GM23338 (cell line): ENCODE results near the gene EBNA1BP2. TPM values are rescaled to one million over a fixed set of nuclear protein-coding genes. Genes with fewer than 3 reads are reported as not detected.

Source experiments
- ATAC-seq: fragments of 200-7000 bp; cut with Tn5 transposase; 3 replicates; pipeline ENCODE4 v1.9.1; 2020
- DNase-seq: peaks from one replicate; pipeline ENCODE4 v3.0.0-alpha.2; 2015; ENCODE audit warnings: low spot score
- H2AFZ ChIP-seq: fragments of 200-600 bp; sonication (generic); 2 replicates; pipeline ENCODE4 v1.8.0; 2016; ENCODE audit warnings: antibody characterized with exemption, mild to moderate bottlenecking, moderate library complexity
- H3F3A ChIP-seq: fragments of 200-600 bp; sonication (generic); replicated peaks from 2 replicates; pipeline ENCODE4 v1.8.0; 2017; ENCODE audit warnings: antibody characterized with exemption, mixed run types, low read depth
- H3K27ac ChIP-seq: fragments of 200-600 bp; sonication (generic); 2 replicates; pipeline ENCODE4 v1.6.1; 2016; ENCODE audit warnings: low read depth
- H3K27me3 ChIP-seq: fragments of 200-600 bp; sonication (generic); 2 replicates; pipeline ENCODE4 v1.8.0; 2016; ENCODE audit warnings: mild to moderate bottlenecking, mixed run types, moderate library complexity; ENCODE audit not compliant: insufficient read depth
- H3K36me3 ChIP-seq: fragments of 200-600 bp; sonication (generic); 2 replicates; pipeline ENCODE4 v1.8.0; 2016; ENCODE audit warnings: mild to moderate bottlenecking; ENCODE audit not compliant: insufficient read depth
- H3K4me1 ChIP-seq: fragments of 200-600 bp; sonication (generic); 2 replicates; pipeline ENCODE4 v1.8.0; 2016; ENCODE audit warnings: mild to moderate bottlenecking, moderate library complexity; ENCODE audit not compliant: insufficient read depth
- H3K4me2 ChIP-seq: fragments of 200-600 bp; sonication (generic); 2 replicates; pipeline ENCODE4 v1.7.1; 2017; ENCODE audit warnings: mixed run types
- H3K4me3 ChIP-seq: fragments of 200-600 bp; sonication (generic); 2 replicates; pipeline ENCODE4 v1.6.1; 2016; ENCODE audit warnings: mixed run types
- H3K79me2 ChIP-seq: fragments of 200-600 bp; sonication (generic); replicated peaks from 2 replicates; pipeline ENCODE4 v1.8.0; 2017; ENCODE audit warnings: mild to moderate bottlenecking; ENCODE audit not compliant: insufficient read depth
- H3K9me2 ChIP-seq: fragments of 200-600 bp; sonication (generic); 2 replicates; pipeline ENCODE4 v1.8.0; 2017; ENCODE audit not compliant: insufficient read depth
- H4K20me1 ChIP-seq: fragments of 200-600 bp; sonication (generic); replicated peaks from 2 replicates; pipeline ENCODE4 v1.8.0; 2017; ENCODE audit warnings: mild to moderate bottlenecking; ENCODE audit not compliant: insufficient read depth
- H3K27ac Mint-ChIP-seq: 2 replicates; pipeline ENCODE4 v1.8.0; 2020; ENCODE audit warnings: inconsistent platforms, mild to moderate bottlenecking, moderate library complexity, mixed read lengths
- H3K27me3 Mint-ChIP-seq: 3 replicates; pipeline ENCODE4 v1.8.0; 2022; ENCODE audit warnings: low read depth, mild to moderate bottlenecking, moderate library complexity, mixed read lengths, inconsistent platforms; ENCODE audit not compliant: insufficient read depth, poor library complexity
- H3K36me3 Mint-ChIP-seq: 3 replicates; pipeline ENCODE4 v1.8.0; 2021; ENCODE audit warnings: low read depth, mild to moderate bottlenecking, inconsistent platforms, moderate library complexity, mixed read lengths
- H3K4me1 Mint-ChIP-seq: 3 replicates; pipeline ENCODE4 v1.8.0; 2020; ENCODE audit warnings: mild to moderate bottlenecking, inconsistent platforms, mixed read lengths
- H3K4me3 Mint-ChIP-seq: 3 replicates; pipeline ENCODE4 v1.8.0; 2021; ENCODE audit warnings: moderate library complexity, mild to moderate bottlenecking, inconsistent platforms, mixed read lengths
- H3K9me3 Mint-ChIP-seq: 3 replicates; pipeline ENCODE4 v1.8.0; 2020; ENCODE audit warnings: moderate library complexity, mild to moderate bottlenecking, inconsistent platforms, mixed read lengths
- CREB1 ChIP-seq: fragments of 250-450 bp; sonication (Bioruptor Pico); IDR thresholded peaks from 2 replicates; pipeline ENCODE4 v1.5.0; 2020; ENCODE audit warnings: low read depth, mild to moderate bottlenecking, moderate library complexity
- CTCF ChIP-seq, 2 experiments: fragments of 200-600 bp in 1 of 2; sonication (generic) in 1 of 2; conservative IDR thresholded peaks; 2 replicates each; pipeline versions ENCODE4 v1.5.1 to v1.6.1; 2016 to 2017; ENCODE audit warnings: antibody characterized with exemption in 2 of 2, low read depth in 2 of 2, mild to moderate bottlenecking in 2 of 2, moderate library complexity in 1 of 2
- EZH2 ChIP-seq: fragments of 200-600 bp; sonication (generic); IDR thresholded peaks from one replicate; pipeline ENCODE4 v1.8.0; 2017; ENCODE audit warnings: antibody characterized with exemption, mild to moderate bottlenecking, low read depth; ENCODE audit not compliant: unreplicated experiment
- EZH2phosphoT487 ChIP-seq: fragments of 200-600 bp; sonication (generic); IDR thresholded peaks from one replicate; pipeline ENCODE4 v1.8.1; 2018; ENCODE audit warnings: antibody characterized with exemption; ENCODE audit not compliant: unreplicated experiment
- NANOG ChIP-seq: IDR thresholded peaks from 2 replicates; pipeline ENCODE4 v1.6.1; 2016; ENCODE audit warnings: antibody characterized with exemption, borderline replicate concordance
- POLR2AphosphoS5 ChIP-seq: IDR thresholded peaks from 2 replicates; pipeline ENCODE4 v1.6.1; 2016; ENCODE audit warnings: antibody characterized with exemption, low read depth
- ZNF331 ChIP-seq: fragments of 250-450 bp; sonication (Bioruptor Pico); IDR thresholded peaks from 2 replicates; pipeline ENCODE4 v1.5.0; 2020; ENCODE audit warnings: low read depth, mild to moderate bottlenecking, moderate library complexity
- ZNF462 ChIP-seq: fragments of 250-450 bp; sonication (Bioruptor Pico); IDR thresholded peaks from 2 replicates; pipeline ENCODE4 v1.5.0; 2020; ENCODE audit warnings: mild to moderate bottlenecking, moderate library complexity
- polyA plus RNA-seq: library from polyadenylated mRNA; unstranded; fragments of >200 nt; fragmentation: Nextera tagmentation; extraction: Ambion mirVana; gene quantifications from 2 replicates; pipeline ENCODE4 v1.2.1, GENCODE V29; 2016
- total RNA-seq: library from RNA; depleted of rRNA; stranded (reverse); fragments of >200 nt; shearing (Covaris generic); gene quantifications from 2 replicates; pipeline ENCODE4 v1.2.3, GENCODE V29; 2014

The EBNA1BP2 gene
- total and polyA plus RNA-seq, 2 experiments from 2014 or later: 130 to 249 TPM

GRCh38 chr1:43188106-43188505, 16.0 kb upstream of the EBNA1BP2 start (continued):
- TF ChIP-seq EZH2phosphoT487 (no peak), ZNF462 (CRISPR knock-in tag) (no peak), POLR2AphosphoS5 (no peak), CREB1 (CRISPR knock-in tag) (no peak), ZNF331 (no peak), EZH2 (no peak), NANOG (no peak)

GRCh38 chr1:43184995-43185394, 12.9 kb upstream of the EBNA1BP2 start:
- Mint-ChIP-seq H3K36me3 (no peaks in the 10 kb centered on the region), H3K27ac (no peak overlapping the region), H3K27me3 (peaks cover 5% of the 10 kb centered on the region), H3K4me1 (no peaks in the 10 kb centered on the region), H3K9me3 (no peaks in the 10 kb centered on the region), H3K4me3 (no peak overlapping the region)
- Histone ChIP-seq H4K20me1 (no peaks in the 10 kb centered on the region), H3K9me2 (no peaks in the 10 kb centered on the region), H3K4me2 (no peak overlapping the region), H3F3A (no peaks in the 10 kb centered on the region), H3K36me3 (no peaks in the 10 kb centered on the region), H3K27ac (no peak overlapping the region), H3K79me2 (no peaks in the 10 kb centered on the region), H3K4me3 (no peak overlapping the region), H3K27me3 (no peaks in the 10 kb centered on the region), H2AFZ (peak overlapping the region; percentile 89), H3K4me1 (no peaks in the 10 kb centered on the region)
- DNase-seq (no peak), ATAC-seq (no peak)
- TF ChIP-seq CTCF (conservative IDR thresholded peaks at IDR 0.05; ENCODE audit: low read depth in 2 of 2) (peak in 1 of 2 experiments; percentile 25; a peak in 1 of 4 replicates), POLR2AphosphoS5 (no peak)
